Upper lobe of left lung (tissue), 4 donors: ENCODE measurements around the gene GSTO2.

Source experiments
- CTCF ChIP-seq, 6 experiments: fragments of 450-650 bp in 4 of 6; fragments of 200-600 bp in 2 of 6; sonication (generic) in 2 of 6; IDR thresholded peaks; one replicate each; pipeline ENCODE4 v1.5.1; 2016 to 2019; ENCODE audit warnings: antibody characterized with exemption in 6 of 6
- POLR2A ChIP-seq, 4 donors: fragments of 450-650 bp; IDR thresholded peaks; one replicate each; pipeline ENCODE4 v1.5.1; 2016 to 2017; ENCODE audit warnings: antibody characterized with exemption in 4 of 4, mild to moderate bottlenecking in 2 of 4

- no peak for TF ChIP-seq POLR2A (IDR thresholded peaks at IDR 0.05)
- TF ChIP-seq CTCF (IDR thresholded peaks at IDR 0.05): no peak
Measured at GRCh38 chr10:104288355-104288754, 19.4 kb downstream of the GSTO2 start.
